Neural progenitor cell (in vitro differentiated cells): ENCODE measurements around the gene ACOT2.
"Not testable (repeated sequence)": the region's sequence is repeated elsewhere in the genome, so short reads cannot be mapped to it uniquely, and the experiment has no call there.

Experiments used
- EZH2 ChIP-seq: fragments of 200-600 bp; sonication (generic); IDR thresholded peaks from 2 replicates; pipeline ENCODE4 v1.6.1; 2017; ENCODE audit warnings: antibody characterized with exemption, mild to moderate bottlenecking, moderate library complexity
- TF ChIP-seq, protein P1 (sequence below): fragments of 200-600 bp; sonication (generic); IDR thresholded peaks from 2 replicates; pipeline ENCODE4 v1.5.1; 2017; ENCODE audit warnings: antibody characterized with exemption, mild to moderate bottlenecking

GRCh38 chr14:73590673-73591004 lies 21.6 kb downstream of the ACOT2 start:
- TF ChIP-seq, protein P1, sequence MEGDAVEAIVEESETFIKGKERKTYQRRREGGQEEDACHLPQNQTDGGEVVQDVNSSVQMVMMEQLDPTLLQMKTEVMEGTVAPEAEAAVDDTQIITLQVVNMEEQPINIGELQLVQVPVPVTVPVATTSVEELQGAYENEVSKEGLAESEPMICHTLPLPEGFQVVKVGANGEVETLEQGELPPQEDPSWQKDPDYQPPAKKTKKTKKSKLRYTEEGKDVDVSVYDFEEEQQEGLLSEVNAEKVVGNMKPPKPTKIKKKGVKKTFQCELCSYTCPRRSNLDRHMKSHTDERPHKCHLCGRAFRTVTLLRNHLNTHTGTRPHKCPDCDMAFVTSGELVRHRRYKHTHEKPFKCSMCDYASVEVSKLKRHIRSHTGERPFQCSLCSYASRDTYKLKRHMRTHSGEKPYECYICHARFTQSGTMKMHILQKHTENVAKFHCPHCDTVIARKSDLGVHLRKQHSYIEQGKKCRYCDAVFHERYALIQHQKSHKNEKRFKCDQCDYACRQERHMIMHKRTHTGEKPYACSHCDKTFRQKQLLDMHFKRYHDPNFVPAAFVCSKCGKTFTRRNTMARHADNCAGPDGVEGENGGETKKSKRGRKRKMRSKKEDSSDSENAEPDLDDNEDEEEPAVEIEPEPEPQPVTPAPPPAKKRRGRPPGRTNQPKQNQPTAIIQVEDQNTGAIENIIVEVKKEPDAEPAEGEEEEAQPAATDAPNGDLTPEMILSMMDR = not testable (repeated sequence)
- TF ChIP-seq EZH2 = not testable (repeated sequence)
